ENCODE measurements around the gene PCDH9. TPM values are rescaled to one million over a fixed set of nuclear protein-coding genes. Genes with fewer than 3 reads are reported as not detected.

PCDH9 gene
- total and polyA plus RNA-seq, 2 experiments from 2014 or later, result 0.31 to 0.52 TPM

- Histone ChIP-seq H2AFZ (no peak overlapping the region), H3K27ac (ENCODE audit: low read depth) (no peak overlapping the region), H3K27me3 (ENCODE audit: insufficient read depth) (no peaks in the 10 kb centered on the region), H3K4me1 (ENCODE audit: insufficient read depth) (peaks cover 13% of the 10 kb centered on the region), H3K36me3 (ENCODE audit: insufficient read depth) (no peaks in the 10 kb centered on the region), H3K4me3 (no peak overlapping the region), H3K79me2 (replicated peaks; ENCODE audit: insufficient read depth) (no peaks in the 10 kb centered on the region), H3K9me2 (ENCODE audit: insufficient read depth) (no peaks in the 10 kb centered on the region), H3K4me2 (no peak overlapping the region), H4K20me1 (replicated peaks; ENCODE audit: insufficient read depth) (no peaks in the 10 kb centered on the region), H3F3A (replicated peaks; ENCODE audit: low read depth) (no peaks in the 10 kb centered on the region)
- ATAC-seq, result no peak
- H3K27ac Mint-ChIP-seq, result no peak overlapping the region
- no peaks in the 10 kb centered on the region for H3K9me3 Mint-ChIP-seq
- DNase-seq (ENCODE audit: low spot score), result no peak
- H3K27me3 Mint-ChIP-seq (ENCODE audit: insufficient read depth, low read depth, poor library complexity), result no peaks in the 10 kb centered on the region
- H3K4me3 Mint-ChIP-seq, result no peak overlapping the region
- TF ChIP-seq EZH2phosphoT487 (IDR thresholded peaks at IDR 0.05; ENCODE audit: unreplicated experiment) (no peak), EZH2 (IDR thresholded peaks at IDR 0.05; ENCODE audit: low read depth, unreplicated experiment) (no peak), REST (IDR thresholded peaks at IDR 0.05; ENCODE audit: unreplicated experiment) (no peak)
- peaks cover 21% of the 10 kb centered on the region for H3K4me1 Mint-ChIP-seq
- H3K36me3 Mint-ChIP-seq (ENCODE audit: low read depth), result no peaks in the 10 kb centered on the region
Observed at GRCh38 chr13:66971004-66971403, 259.1 kb downstream of the PCDH9 start.

- Histone ChIP-seq H3K79me2 (replicated peaks; ENCODE audit: insufficient read depth) (no peaks in the 10 kb centered on the region), H3K4me1 (ENCODE audit: insufficient read depth) (peaks cover 13% of the 10 kb centered on the region), H2AFZ (no peak overlapping the region), H3K27ac (ENCODE audit: low read depth) (no peak overlapping the region), H3K9me2 (ENCODE audit: insufficient read depth) (no peaks in the 10 kb centered on the region), H3K27me3 (ENCODE audit: insufficient read depth) (no peaks in the 10 kb centered on the region), H4K20me1 (replicated peaks; ENCODE audit: insufficient read depth) (no peaks in the 10 kb centered on the region), H3K36me3 (ENCODE audit: insufficient read depth) (no peaks in the 10 kb centered on the region), H3K4me2 (no peak overlapping the region), H3K4me3 (no peak overlapping the region), H3F3A (replicated peaks; ENCODE audit: low read depth) (no peaks in the 10 kb centered on the region)
- H3K9me3 Mint-ChIP-seq, result no peaks in the 10 kb centered on the region
- ATAC-seq (no peak), DNase-seq (ENCODE audit: low spot score) (no peak)
- no peak overlapping the region for H3K4me3 Mint-ChIP-seq
- TF ChIP-seq NANOG (IDR thresholded peaks at IDR 0.05; ENCODE audit: borderline replicate concordance) (no peak), ETS1 (IDR thresholded peaks at IDR 0.05) (no peak), JUNB (IDR thresholded peaks at IDR 0.05; ENCODE audit: unreplicated experiment) (no peak), STAT1 (IDR thresholded peaks at IDR 0.05; ENCODE audit: unreplicated experiment) (no peak), CREB1 (CRISPR knock-in tag; IDR thresholded peaks at IDR 0.05; ENCODE audit: low read depth) (no peak)
- no peak overlapping the region for H3K27ac Mint-ChIP-seq
- no peaks in the 10 kb centered on the region for H3K27me3 Mint-ChIP-seq (ENCODE audit: insufficient read depth, low read depth, poor library complexity)
- no peaks in the 10 kb centered on the region for H3K36me3 Mint-ChIP-seq (ENCODE audit: low read depth)
- peaks cover 20% of the 10 kb centered on the region for H3K4me1 Mint-ChIP-seq
Observed at GRCh38 chr13:66969291-66969690, 260.8 kb downstream of the PCDH9 start.

Data from GM23338 (cell line).